Dermis microvascular lymphatic vessel endothelial cell (primary cell): ENCODE data around the gene SIK3. TPM values are rescaled to one million over a fixed set of nuclear protein-coding genes. Genes with fewer than 3 reads are reported as not detected.
A peak's percentile ranks its signal among the peaks of the same experiment; 100 is the strongest.

Experiments used
- DNase-seq, 2 donors: peaks; one replicate each; pipeline versions ENCODE4 v3.0.0 to v3.0.0-alpha.2; 2010; ENCODE audit warnings: low read depth in 2 of 2
- total RNA-seq: library from RNA; depleted of rRNA; stranded (reverse); fragments of >200 nt; gene quantifications from 2 replicates; pipeline ENCODE4 v1.2.1, GENCODE V29; 2014

SIK3 gene
- total RNA-seq, 1 donor from 2014 or later, result 6.4 TPM

- no peak for DNase-seq
Observed at GRCh38 chr11:117009905-117010605, 88.2 kb downstream of the SIK3 start.

DNA sequence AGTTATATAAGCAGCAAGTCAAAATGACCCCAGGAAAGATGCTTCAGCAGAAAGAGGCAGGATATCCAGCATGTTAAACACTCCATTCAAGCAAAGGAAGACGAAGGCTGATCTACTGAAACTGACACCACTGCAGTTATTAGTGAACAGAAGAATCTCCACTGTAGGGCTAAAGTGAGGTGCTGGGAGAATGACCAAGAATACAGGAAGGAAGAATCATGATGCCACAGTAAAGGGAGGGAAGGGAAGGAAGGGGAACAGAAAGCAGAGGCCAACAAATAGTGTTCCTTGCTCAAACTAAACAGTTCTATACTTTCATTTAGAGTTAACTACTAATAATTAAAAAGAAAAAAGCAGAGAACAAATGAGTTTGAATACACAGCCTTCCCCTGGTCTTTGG is 92.5 kb downstream of the SIK3 start:
- no peak for DNase-seq

DNA sequence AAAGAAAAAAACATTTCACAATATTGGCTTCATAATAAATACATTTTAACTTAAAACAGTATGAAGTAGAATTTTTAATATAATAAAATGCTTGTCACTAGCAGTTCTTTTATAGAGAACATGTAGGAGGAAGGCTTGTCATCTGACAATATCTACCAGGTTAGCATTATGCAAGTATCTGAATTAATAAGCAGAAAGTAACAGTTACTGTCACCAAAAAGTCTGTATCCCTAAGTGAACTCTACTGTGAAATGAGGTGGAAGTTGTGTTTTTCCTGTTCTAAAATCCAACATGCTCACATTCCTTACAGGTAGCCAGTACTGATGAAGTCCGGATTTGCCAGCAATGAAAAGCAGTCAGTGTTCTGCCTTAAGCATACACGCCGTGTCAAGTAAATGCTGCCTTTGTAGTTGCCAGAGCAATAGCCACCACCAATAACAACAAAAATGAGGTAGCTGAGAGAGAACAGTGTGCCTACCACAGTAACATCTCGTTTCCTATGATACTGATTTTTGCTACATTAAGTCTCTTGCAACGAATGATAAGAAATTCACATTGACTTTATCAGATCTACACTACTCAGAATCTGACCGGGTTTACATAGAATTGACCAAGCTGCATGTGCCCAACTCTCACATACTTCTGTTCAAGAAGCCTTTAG is 95.5 kb downstream of the SIK3 start:
- DNase-seq, result no peak

DNA sequence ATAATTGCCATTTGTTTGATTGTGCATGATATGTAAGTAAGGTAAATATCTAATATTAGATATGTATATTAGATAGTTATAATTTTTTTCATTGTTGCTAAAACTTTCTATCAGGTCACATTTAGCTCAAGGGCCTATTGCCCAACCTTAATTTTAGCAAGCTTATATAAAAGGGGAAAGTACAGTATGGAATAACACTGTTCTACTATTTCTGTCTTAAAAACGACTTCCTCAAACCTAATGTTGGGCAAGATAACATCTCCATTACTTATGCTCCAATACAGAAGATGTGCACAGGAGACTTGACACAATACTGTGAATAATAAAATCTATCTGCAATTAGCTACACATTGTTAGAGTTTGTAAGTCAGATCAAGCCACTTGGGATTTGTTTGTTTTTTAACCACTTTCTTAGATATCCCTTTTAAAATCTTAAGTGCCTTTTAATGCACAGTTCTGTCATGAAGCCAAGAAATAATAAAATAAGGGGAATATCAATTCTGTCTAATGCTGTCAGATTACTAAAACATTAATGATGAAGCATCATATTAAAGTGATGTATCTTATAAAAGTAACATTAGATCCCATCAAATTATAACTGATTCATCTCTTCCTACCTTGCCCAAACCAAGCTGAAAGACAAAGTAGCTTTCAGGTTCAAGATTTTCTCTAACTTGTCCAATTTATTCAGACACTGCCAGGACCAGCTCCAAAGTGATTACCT is 98.1 kb downstream of the SIK3 start:
- no peak for DNase-seq

DNA sequence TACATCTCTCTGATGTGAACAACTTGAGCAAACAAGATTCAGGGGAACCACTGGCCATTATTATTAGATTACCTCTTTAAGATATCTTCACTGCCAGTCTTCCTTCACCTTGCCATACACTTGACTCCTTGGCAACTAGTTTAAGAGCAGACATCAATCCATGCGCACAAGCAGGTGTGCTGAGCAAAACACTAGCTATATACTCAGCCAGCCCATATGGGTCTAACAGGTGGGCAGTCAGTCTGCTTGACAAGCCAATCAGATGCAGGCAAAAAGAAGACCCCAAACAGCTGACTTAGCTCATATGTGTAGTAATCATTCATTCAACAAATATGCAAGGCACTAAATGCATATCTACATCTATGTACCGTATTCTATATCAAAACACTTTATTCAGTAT is 101.2 kb downstream of the SIK3 start:
- no peak for DNase-seq

- DNase-seq, result no peak
Observed at GRCh38 chr11:116994195-116994594, 104.0 kb downstream of the SIK3 start.

GRCh38 chr11:116993599-116993998 is 104.6 kb downstream of the SIK3 start:
- DNase-seq, result peak; percentile 40 to 64

DNA sequence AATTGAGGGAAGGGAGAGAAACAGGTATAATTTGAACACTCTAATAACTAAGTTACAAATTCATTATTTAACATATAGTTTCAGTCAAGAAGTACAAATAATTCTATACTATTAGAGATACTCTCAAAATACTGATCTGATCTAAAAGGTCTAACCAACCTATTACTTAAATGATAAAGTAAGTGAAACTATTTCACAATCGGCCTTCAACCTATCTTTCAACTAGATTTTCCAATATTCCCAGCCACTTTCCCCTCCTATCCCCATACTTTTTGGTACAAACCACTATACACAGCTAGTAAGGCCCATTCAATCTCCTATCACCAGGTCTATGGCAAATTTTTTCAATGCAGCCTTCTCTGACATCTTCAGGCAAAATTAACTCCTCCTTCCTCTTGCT is 106.7 kb downstream of the SIK3 start:
- DNase-seq, result no peak

DNA sequence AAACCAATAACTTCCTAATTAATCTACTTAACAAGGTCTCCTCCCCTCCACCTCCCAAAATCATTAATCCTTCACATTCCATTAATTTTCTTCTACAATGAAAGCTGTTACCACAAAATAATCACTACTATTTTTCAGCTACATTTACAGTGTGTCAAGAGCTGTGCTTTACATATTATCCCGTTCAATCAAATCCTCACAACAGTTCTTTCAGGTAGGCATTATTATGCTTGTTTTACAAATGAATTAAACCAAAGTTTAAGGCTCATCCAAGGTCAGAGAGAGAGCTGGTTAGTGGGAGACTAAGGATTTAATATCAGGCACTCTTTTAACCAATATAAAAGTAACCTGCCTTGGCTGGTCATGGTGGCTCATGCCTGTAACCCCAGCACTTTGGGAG is 107.4 kb downstream of the SIK3 start:
- no peak for DNase-seq

GRCh38 chr11:116990061-116990473 is 108.2 kb downstream of the SIK3 start:
- DNase-seq, result peak in 1 of 2 donors; percentile 12

DNA sequence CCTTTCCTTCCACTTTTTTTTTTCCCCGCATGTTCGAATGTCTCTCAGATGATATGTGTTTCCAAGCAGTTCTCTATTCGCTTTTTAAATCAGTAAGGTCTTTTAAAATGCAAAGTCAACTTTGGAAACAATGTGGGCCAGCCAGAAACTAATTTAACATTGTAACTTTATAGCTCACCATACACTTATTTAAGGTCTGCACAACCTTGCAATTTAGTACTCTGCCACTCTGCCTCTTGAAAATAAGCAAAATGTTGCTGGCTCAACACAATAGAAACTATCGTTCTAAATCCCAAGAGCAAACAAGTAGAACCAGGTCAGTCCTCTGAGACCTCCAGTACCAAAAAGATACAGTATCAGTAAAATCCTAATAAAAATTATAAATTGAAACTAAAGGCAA is 109.0 kb downstream of the SIK3 start:
- DNase-seq, result no peak

GRCh38 chr11:116986521-116987105 is 111.6 kb downstream of the SIK3 start:
- no peak for DNase-seq

DNA sequence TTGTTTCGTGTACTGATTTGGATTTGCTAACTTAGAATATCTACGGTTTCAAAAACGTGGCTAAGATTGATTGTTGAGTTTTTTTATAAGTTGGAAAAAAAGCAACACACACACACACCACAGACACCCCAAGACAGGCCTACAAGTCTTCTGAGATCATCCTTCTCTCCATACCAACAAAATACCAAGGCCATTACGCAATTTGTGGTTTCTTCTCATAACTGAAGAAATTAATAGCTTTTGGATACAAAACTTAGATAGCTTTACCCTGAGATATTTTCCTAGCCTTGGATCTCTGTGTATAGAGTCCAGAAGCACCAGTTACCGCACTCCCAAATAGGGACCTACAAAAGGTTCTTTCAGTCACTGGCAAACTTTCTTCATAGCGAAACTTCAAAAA is 113.6 kb downstream of the SIK3 start:
- no peak for DNase-seq

DNA sequence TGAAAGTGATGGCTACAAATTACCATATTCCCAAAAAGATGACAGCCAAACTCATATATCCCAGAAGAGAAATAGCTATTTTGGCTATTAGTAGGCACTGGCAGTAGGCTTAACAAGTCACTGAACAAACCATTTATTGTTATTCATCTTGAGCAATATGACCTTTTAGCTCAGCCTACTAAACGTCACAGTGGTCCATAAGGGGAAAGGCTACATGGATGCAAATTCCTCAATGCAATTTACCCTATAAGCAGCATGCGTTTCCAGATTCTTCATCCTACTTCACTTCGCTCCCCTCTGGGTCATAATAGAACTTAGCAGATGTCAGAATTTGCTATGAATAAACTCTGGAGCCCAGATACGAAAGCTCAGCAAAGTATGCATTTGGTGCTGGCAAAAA is 114.0 kb downstream of the SIK3 start:
- DNase-seq, result no peak

DNA sequence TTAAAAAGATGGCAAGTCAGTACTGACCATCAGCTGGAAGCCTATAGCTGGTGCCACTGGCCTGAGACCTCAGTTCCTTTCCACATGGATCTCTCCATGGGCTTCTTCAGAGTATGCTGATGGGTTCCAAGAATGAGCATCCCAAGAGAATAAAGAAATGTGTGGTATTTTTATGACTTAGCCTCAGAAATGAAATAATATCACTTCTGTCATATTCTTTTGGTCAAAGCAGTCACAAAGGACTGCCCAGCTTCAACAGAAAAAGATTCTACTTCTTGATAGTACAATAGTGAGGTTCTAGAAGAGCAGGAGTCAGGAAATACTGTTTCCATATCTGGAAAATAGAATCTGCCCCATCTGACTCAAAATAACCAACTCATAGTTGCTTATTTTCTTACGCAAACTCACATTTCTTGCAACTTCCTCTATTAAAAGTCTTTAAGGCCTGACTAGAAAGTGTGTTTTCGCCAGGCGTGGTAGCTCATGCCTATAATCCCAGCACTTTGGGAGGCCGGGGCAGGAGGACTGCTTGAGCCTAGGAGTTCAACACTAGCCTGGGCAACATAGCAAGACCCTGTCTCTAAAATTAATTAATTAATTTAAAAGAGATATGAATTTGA is 116.9 kb downstream of the SIK3 start:
- DNase-seq, result no peak

GRCh38 chr11:116980136-116980793 is 118.0 kb downstream of the SIK3 start:
- no peak for DNase-seq

DNA sequence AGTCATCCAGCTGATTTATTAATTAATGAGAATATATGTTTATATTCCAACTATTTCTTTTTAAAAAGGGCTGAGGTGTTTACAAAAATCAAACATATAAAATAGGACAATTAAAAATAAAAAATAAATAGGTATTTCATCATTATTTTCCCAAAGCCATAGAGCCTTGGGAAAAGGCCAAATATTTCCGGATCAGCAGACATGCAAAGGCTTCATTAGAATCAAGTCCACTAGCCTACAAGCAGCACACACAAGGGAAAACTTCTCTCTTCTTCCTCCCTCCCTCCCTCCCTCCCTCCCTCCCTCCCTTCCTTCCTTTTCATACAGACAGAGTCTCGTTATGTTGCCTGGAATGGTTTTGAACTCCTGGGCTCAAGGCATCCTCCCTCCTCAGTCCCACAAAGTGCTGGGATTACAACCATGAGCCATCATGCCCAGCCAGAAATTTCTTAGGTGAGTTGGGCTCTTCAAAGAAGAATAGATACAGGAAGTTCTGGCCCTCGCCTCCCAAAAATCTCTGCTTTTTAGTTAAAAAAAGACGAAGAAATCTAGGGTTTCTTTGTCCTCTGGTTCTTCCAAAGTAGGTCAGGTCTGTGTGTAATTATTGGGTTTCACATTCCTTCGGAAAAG is 121.2 kb downstream of the SIK3 start:
- no peak for DNase-seq

GRCh38 chr11:116975661-116976060 is 122.6 kb downstream of the SIK3 start:
- no peak for DNase-seq

GRCh38 chr11:116973270-116973669 is 125.0 kb downstream of the SIK3 start:
- DNase-seq, result no peak

DNA sequence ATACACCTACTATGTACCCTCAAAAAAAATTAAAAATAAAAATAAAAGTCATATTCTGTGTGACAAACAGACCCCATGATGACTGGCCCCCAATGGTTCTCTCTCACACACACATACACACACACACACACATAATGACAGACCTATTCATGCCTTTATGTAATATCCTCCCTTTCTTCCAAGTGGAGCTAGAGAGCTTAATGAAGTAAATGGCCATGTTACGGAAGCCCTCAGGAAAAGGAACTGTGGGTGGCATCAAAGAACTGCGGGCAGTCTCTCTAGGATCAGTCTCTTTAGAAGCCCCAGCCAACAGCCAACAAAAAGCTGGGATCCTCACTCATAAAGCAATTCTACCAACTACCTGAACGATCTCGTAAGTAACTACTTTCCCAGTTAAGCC is 125.5 kb downstream of the SIK3 start:
- DNase-seq, result peak in 1 of 2 donors; percentile 7
